Uterus (tissue), 4 donors: ENCODE data around the gene SPTB. TPM values are rescaled to one million over a fixed set of nuclear protein-coding genes. Genes with fewer than 3 reads are reported as not detected.

Experiments used
- DNase-seq, 2 donors: peaks; one replicate each; pipeline ENCODE4 v3.0.0-alpha.2; 2019 to 2020
- H3K27ac ChIP-seq, 2 donors: fragments of 200-600 bp; sonication (generic); 1 replicate in 1 of 2; 2 replicates in 1 of 2; pipeline ENCODE4 v1.5.1; 2016 to 2018
- H3K27me3 ChIP-seq, 2 donors: fragments of 200-600 bp; sonication (generic); one replicate each; pipeline ENCODE4 v1.5.1; 2018 to 2019; ENCODE audit warnings: control low read depth in 1 of 2
- H3K36me3 ChIP-seq, 2 donors: fragments of 200-600 bp; sonication (generic); one replicate each; pipeline ENCODE4 v1.5.1; 2019; ENCODE audit warnings: control low read depth in 1 of 2
- H3K4me1 ChIP-seq, 2 donors: fragments of 200-600 bp; sonication (generic); one replicate each; pipeline ENCODE4 v1.5.1; 2018 to 2019; ENCODE audit warnings: control low read depth in 1 of 2
- H3K4me3 ChIP-seq, 2 donors: fragments of 200-600 bp; sonication (generic); 1 replicate in 1 of 2; 2 replicates in 1 of 2; pipeline ENCODE4 v1.5.1; 2018 to 2019; ENCODE audit warnings: mild to moderate bottlenecking in 1 of 2
- H3K9me3 ChIP-seq, 2 donors: fragments of 200-600 bp; sonication (generic); one replicate each; pipeline ENCODE4 v1.5.1; 2019; ENCODE audit warnings: control low read depth in 1 of 2
- CTCF ChIP-seq, 4 experiments: fragments of 200-600 bp in 2 of 4; fragments of 450-650 bp in 2 of 4; sonication (generic) in 2 of 4; IDR thresholded peaks; one replicate each; pipeline ENCODE4 v1.5.1; 2016 to 2019; ENCODE audit warnings: antibody characterized with exemption in 4 of 4, mild to moderate bottlenecking in 2 of 4, moderate library complexity in 1 of 4
- POLR2A ChIP-seq, 2 donors: fragments of 450-650 bp; IDR thresholded peaks; one replicate each; pipeline ENCODE4 v1.6.1; 2016; ENCODE audit warnings: antibody characterized with exemption in 2 of 2, mild to moderate bottlenecking in 1 of 2, moderate library complexity in 1 of 2
- intact Hi-C: fragments of 100-400 bp; cut with DNase I; formaldehyde crosslinking; loops from one replicate; pipeline ENCODE4 v1.15.1; 2023; ENCODE audit warnings: low total_unique reads
- total RNA-seq, 4 donors: library from RNA; depleted of rRNA in 3 of 4; stranded (reverse); fragments of >200 nt in 3 of 4; gene quantifications; one replicate each; pipeline versions ENCODE4 v1.1.0 to v1.2.4, GENCODE V29; 2014 to 2023
- donor health status: DM: yes; HTN: yes; CAD: no.

The SPTB gene
- total RNA-seq, 4 donors from 2014 or later = 1.0 to 5.4 (median 4.6) TPM; not detected in 1

GRCh38 chr14:64731141-64731581 lies 148.5 kb downstream of the SPTB start:
- Histone ChIP-seq H3K4me1 (peaks cover 0 to 6% of the 10 kb centered on the region in 2 donors), H3K4me3 (no peak overlapping the region), H3K27me3 (no peaks in the 10 kb centered on the region), H3K27ac (no peak overlapping the region), H3K9me3 (no peaks in the 10 kb centered on the region), H3K36me3 (no peaks in the 10 kb centered on the region)
- no peak for TF ChIP-seq CTCF (IDR thresholded peaks at IDR 0.05)
- TF ChIP-seq POLR2A (IDR thresholded peaks at IDR 0.05) = no peak
- DNase-seq = no peak
- intact Hi-C loops = no loop called here

DNA sequence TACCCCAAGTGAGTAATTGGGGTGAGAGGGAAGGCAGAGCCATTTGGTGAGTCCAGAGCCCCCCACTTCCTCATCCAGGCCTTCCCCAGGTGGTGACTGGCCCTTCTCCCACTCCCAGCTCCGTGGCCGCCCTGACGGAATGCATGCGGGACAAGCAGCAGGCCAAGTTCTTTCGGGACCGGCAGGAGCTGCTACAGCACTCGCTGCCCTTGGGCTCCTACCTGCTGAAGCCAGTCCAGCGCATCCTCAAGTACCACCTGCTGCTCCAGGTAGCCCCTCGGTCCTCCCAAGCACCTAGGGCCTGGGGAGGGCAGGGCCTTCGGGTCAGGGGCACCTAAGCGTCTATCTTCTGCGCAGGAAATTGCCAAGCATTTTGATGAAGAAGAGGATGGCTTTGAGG lies 149.0 kb downstream of the SPTB start:
- no peaks in the 10 kb centered on the region for H3K36me3 ChIP-seq

GRCh38 chr14:64730061-64730440 lies 149.7 kb downstream of the SPTB start:
- Histone ChIP-seq H3K27ac (peak overlapping the region; percentile 25 to 43), H3K9me3 (no peaks in the 10 kb centered on the region), H3K4me3 (no peak overlapping the region), H3K36me3 (no peaks in the 10 kb centered on the region), H3K4me1 (peaks cover 0 to 17% of the 10 kb centered on the region in 2 donors), H3K27me3 (no peaks in the 10 kb centered on the region)
- TF ChIP-seq POLR2A (IDR thresholded peaks at IDR 0.05) = no peak
- TF ChIP-seq CTCF (IDR thresholded peaks at IDR 0.05) = no peak
- no peak for DNase-seq
- intact Hi-C loops = no loop called here

More for the DNA sequence above, 149.0 kb downstream of the SPTB start:
- H3K27me3 ChIP-seq = no peaks in the 10 kb centered on the region
- no peak overlapping the region for H3K27ac ChIP-seq
- DNase-seq = no peak
- peaks cover 0 to 10% of the 10 kb centered on the region in 2 donors for H3K4me1 ChIP-seq
- TF ChIP-seq POLR2A (IDR thresholded peaks at IDR 0.05) = no peak
- TF ChIP-seq CTCF (IDR thresholded peaks at IDR 0.05) = no peak
- no peaks in the 10 kb centered on the region for H3K9me3 ChIP-seq
- no peak overlapping the region for H3K4me3 ChIP-seq
- intact Hi-C loops = no loop called here

GRCh38 chr14:64729386-64730060 lies 150.2 kb downstream of the SPTB start:
- H3K4me3 ChIP-seq = no peak overlapping the region
- H3K9me3 ChIP-seq = no peaks in the 10 kb centered on the region
- H3K27me3 ChIP-seq = no peaks in the 10 kb centered on the region
- no peaks in the 10 kb centered on the region for H3K36me3 ChIP-seq
- intact Hi-C loops = no loop called here
- H3K4me1 ChIP-seq = peaks cover 0 to 19% of the 10 kb centered on the region in 2 donors
- no peak for DNase-seq
- TF ChIP-seq CTCF (IDR thresholded peaks at IDR 0.05) (no peak), POLR2A (IDR thresholded peaks at IDR 0.05) (no peak)
- H3K27ac ChIP-seq = peak overlapping the region; percentile 25 to 43

GRCh38 chr14:64728856-64729255 lies 150.9 kb downstream of the SPTB start:
- H3K9me3 ChIP-seq = no peaks in the 10 kb centered on the region
- peak overlapping the region; percentile 24 to 43 for H3K27ac ChIP-seq
- intact Hi-C loops = no loop called here
- DNase-seq = no peak
- peaks cover 0 to 19% of the 10 kb centered on the region in 2 donors for H3K4me1 ChIP-seq
- no peaks in the 10 kb centered on the region for H3K27me3 ChIP-seq
- H3K36me3 ChIP-seq = no peaks in the 10 kb centered on the region
- no peak overlapping the region for H3K4me3 ChIP-seq
- no peak for TF ChIP-seq POLR2A (IDR thresholded peaks at IDR 0.05)
- no peak for TF ChIP-seq CTCF (IDR thresholded peaks at IDR 0.05)
